ENCODE results near the gene CLEC1B.
"Not testable (repeated sequence)": the region's sequence is repeated elsewhere in the genome, so short reads cannot be mapped to it uniquely, and the experiment has no call there.

CLEC1B gene

GRCh38 chr12:9960590-9960989 is 38.3 kb downstream of the CLEC1B start:
- TF ChIP-seq CTCF (IDR thresholded peaks at IDR 0.05; ENCODE audit: insufficient read depth, low read depth, low read length, missing control alignments): no peak
- DNase-seq (ENCODE audit: low read depth): no peak
- H3K4me3 ChIP-seq (ENCODE audit: low read length): no peak overlapping the region

GRCh38 chr12:9957834-9958233 is 41.1 kb downstream of the CLEC1B start:
- DNase-seq (ENCODE audit: low read depth): no peak
- no peak overlapping the region for H3K4me3 ChIP-seq (ENCODE audit: low read length)
- no peak for TF ChIP-seq CTCF (IDR thresholded peaks at IDR 0.05; ENCODE audit: insufficient read depth, low read depth, low read length, missing control alignments)

- H3K4me3 ChIP-seq (ENCODE audit: low read length); DNase-seq (ENCODE audit: low read depth): not testable (repeated sequence)
Measured at GRCh38 chr12:9952954-9953729, 45.8 kb downstream of the CLEC1B start.

GRCh38 chr12:9951026-9951675 is 47.8 kb downstream of the CLEC1B start:
- no peak for DNase-seq (ENCODE audit: low read depth)
- no peak for TF ChIP-seq CTCF (IDR thresholded peaks at IDR 0.05; ENCODE audit: insufficient read depth, low read depth, low read length, missing control alignments)
- H3K4me3 ChIP-seq (ENCODE audit: low read length): no peak overlapping the region

- no peak for DNase-seq (ENCODE audit: low read depth)
- TF ChIP-seq CTCF (IDR thresholded peaks at IDR 0.05; ENCODE audit: insufficient read depth, low read depth, low read length, missing control alignments): no peak
- H3K4me3 ChIP-seq (ENCODE audit: low read length): no peak overlapping the region
Measured at GRCh38 chr12:9948606-9949296, 50.2 kb downstream of the CLEC1B start.

GRCh38 chr12:9947674-9948073 is 51.2 kb downstream of the CLEC1B start:
- no peak for DNase-seq (ENCODE audit: low read depth)
- no peak overlapping the region for H3K4me3 ChIP-seq (ENCODE audit: low read length)
- no peak for TF ChIP-seq CTCF (IDR thresholded peaks at IDR 0.05; ENCODE audit: insufficient read depth, low read depth, low read length, missing control alignments)

- H3K4me3 ChIP-seq (ENCODE audit: low read length): no peak overlapping the region
- DNase-seq (ENCODE audit: low read depth): no peak
- TF ChIP-seq CTCF (IDR thresholded peaks at IDR 0.05; ENCODE audit: insufficient read depth, low read depth, low read length, missing control alignments): no peak
Measured at GRCh38 chr12:9944391-9944790, 54.5 kb downstream of the CLEC1B start.
